Smooth muscle cell (in vitro differentiated cells): ENCODE measurements around the gene OPN1SW. TPM values are rescaled to one million over a fixed set of nuclear protein-coding genes. Genes with fewer than 3 reads are reported as not detected.

Experiments used
- DNase-seq: peaks from one replicate; lab custom pipeline; 2025; ENCODE audit not compliant: unreplicated experiment; lab: John Stamatoyannopoulos, UW
- H2AFZ ChIP-seq: fragments of 200-600 bp; sonication (generic); 2 replicates; pipeline ENCODE4 v1.6.0; 2016; ENCODE audit warnings: antibody characterized with exemption, low read depth, mild to moderate bottlenecking
- H3F3A ChIP-seq: fragments of 200-600 bp; sonication (generic); 2 replicates; pipeline ENCODE4 v1.6.0; 2017; ENCODE audit warnings: antibody characterized with exemption, low read depth
- H3K27ac ChIP-seq: fragments of 200-600 bp; sonication (generic); 2 replicates; pipeline ENCODE4 v1.5.1; 2016; ENCODE audit warnings: low read depth, mild to moderate bottlenecking
- H3K27me3 ChIP-seq: fragments of 200-600 bp; sonication (generic); 2 replicates; pipeline ENCODE4 v1.6.1; 2016; ENCODE audit warnings: low read depth, mild to moderate bottlenecking
- H3K36me3 ChIP-seq: fragments of 200-600 bp; sonication (generic); 2 replicates; pipeline ENCODE4 v1.5.1; 2016; ENCODE audit warnings: low read depth
- H3K4me1 ChIP-seq: fragments of 200-600 bp; sonication (generic); 2 replicates; pipeline ENCODE4 v1.5.1; 2016; ENCODE audit warnings: low read depth
- H3K4me2 ChIP-seq: fragments of 200-600 bp; sonication (generic); 2 replicates; pipeline ENCODE4 v1.6.0; 2016; ENCODE audit warnings: mild to moderate bottlenecking
- H3K4me3 ChIP-seq: fragments of 200-600 bp; sonication (generic); 2 replicates; pipeline ENCODE4 v1.5.1; 2016; ENCODE audit warnings: mild to moderate bottlenecking
- H3K79me2 ChIP-seq: fragments of 200-600 bp; sonication (generic); 2 replicates; pipeline ENCODE4 v1.6.0; 2016; ENCODE audit warnings: low read depth, mild to moderate bottlenecking
- H3K9ac ChIP-seq: fragments of 200-600 bp; sonication (generic); 2 replicates; pipeline ENCODE4 v1.6.0; 2016; ENCODE audit warnings: low read depth
- H3K9me3 ChIP-seq: fragments of 200-600 bp; sonication (generic); replicated peaks from 2 replicates; pipeline ENCODE4 v1.5.1; 2016; ENCODE audit warnings: low read depth
- H4K20me1 ChIP-seq: fragments of 200-600 bp; sonication (generic); 2 replicates; pipeline ENCODE4 v1.6.0; 2016; ENCODE audit warnings: low read depth
- WGBS: methylation state at CpG from one replicate; pipeline ENCODE4 v1.1.7; 2016; ENCODE audit warnings: low lambda C conversion rate; 5-methylcytosine and 5-hydroxymethylcytosine counted together
- polyA plus RNA-seq: library from polyadenylated mRNA; unstranded; fragments of >200 nt; fragmentation: Nextera tagmentation; extraction: Ambion mirVana; gene quantifications from 2 replicates; pipeline ENCODE4 v1.2.1, GENCODE V29; 2016
- small RNA-seq: library from RNA; depleted of rRNA; stranded (forward); fragments of <200 nt; gene quantifications from one replicate; pipeline ENCODE3, GENCODE V24; 2014
- total RNA-seq: library from RNA; depleted of rRNA; stranded (reverse); fragments of >200 nt; gene quantifications from 2 replicates; pipeline ENCODE4 v1.2.3, GENCODE V29; 2014
- TF ChIP-seq, protein P1 (sequence below): fragments of 200-600 bp; sonication (generic); IDR thresholded peaks from 2 replicates; pipeline ENCODE4 v1.5.1; 2017; ENCODE audit warnings: borderline replicate concordance, mild to moderate bottlenecking, antibody characterized with exemption; ENCODE audit not compliant: insufficient read depth, poor library complexity, severe bottlenecking

Gene OPN1SW
- total and polyA plus RNA-seq, 2 experiments from 2014 or later: 1.7 TPM; not detected in 1

DNA sequence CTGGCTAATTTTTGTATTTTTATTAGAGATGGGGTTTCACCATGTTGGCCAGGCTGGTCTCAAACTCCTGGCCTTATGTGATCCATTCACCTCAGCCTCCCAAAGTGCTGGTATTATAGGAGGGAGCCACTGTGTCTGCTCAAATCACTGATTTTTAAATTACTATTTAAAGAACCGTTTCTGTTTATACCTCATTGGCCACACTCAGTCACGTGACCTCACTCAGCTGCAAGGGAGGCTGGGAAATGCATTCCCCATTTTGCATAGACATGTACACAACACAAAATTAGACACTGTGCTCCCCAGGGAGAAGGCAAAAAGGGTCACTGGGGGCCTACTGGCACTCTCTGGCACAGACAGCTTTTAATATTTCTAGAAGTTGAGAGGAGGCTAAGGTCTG is 50.1 kb downstream of the OPN1SW start:
- no peak overlapping the region for H3K4me3 ChIP-seq
- no peak overlapping the region for H3K4me2 ChIP-seq
- H3K27ac ChIP-seq: no peak overlapping the region
- H4K20me1 ChIP-seq: no peaks in the 10 kb centered on the region
- WGBS: 97% methylated on average over 2 of the region's 2 CpGs
- peaks cover 6% of the 10 kb centered on the region for H3K4me1 ChIP-seq
- H3F3A ChIP-seq: no peaks in the 10 kb centered on the region
- no peaks in the 10 kb centered on the region for H3K79me2 ChIP-seq
- TF ChIP-seq, protein P1, sequence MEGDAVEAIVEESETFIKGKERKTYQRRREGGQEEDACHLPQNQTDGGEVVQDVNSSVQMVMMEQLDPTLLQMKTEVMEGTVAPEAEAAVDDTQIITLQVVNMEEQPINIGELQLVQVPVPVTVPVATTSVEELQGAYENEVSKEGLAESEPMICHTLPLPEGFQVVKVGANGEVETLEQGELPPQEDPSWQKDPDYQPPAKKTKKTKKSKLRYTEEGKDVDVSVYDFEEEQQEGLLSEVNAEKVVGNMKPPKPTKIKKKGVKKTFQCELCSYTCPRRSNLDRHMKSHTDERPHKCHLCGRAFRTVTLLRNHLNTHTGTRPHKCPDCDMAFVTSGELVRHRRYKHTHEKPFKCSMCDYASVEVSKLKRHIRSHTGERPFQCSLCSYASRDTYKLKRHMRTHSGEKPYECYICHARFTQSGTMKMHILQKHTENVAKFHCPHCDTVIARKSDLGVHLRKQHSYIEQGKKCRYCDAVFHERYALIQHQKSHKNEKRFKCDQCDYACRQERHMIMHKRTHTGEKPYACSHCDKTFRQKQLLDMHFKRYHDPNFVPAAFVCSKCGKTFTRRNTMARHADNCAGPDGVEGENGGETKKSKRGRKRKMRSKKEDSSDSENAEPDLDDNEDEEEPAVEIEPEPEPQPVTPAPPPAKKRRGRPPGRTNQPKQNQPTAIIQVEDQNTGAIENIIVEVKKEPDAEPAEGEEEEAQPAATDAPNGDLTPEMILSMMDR: no peak
- H3K9ac ChIP-seq: no peak overlapping the region
- peaks cover 6% of the 10 kb centered on the region for H3K27me3 ChIP-seq
- no peaks in the 10 kb centered on the region for H3K36me3 ChIP-seq
- no peak overlapping the region for H2AFZ ChIP-seq
- DNase-seq: no peak
- no peaks in the 10 kb centered on the region for H3K9me3 ChIP-seq

DNA sequence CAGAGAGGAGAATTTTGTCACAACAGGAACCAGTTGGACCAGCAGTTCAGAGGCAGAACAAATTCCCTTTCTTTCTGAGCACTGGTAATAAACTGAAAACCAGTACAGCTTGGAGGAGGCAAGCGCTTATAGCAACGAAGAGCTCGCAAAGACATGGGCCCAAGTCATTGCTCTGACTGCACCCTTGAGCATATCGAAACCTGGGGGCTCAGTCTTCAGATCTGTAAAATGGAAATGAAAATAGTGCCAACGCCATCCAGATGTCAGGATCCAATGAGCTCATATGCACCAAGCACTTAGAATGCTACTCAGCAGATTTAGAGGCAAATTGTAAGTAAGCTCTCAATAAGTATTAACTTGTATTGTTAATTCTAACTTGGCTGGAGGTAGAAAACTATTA is 50.9 kb downstream of the OPN1SW start:
- H3K36me3 ChIP-seq: no peaks in the 10 kb centered on the region
- no peaks in the 10 kb centered on the region for H3K79me2 ChIP-seq

More for the DNA sequence above, 50.9 kb downstream of the OPN1SW start:
- 93% methylated on average over 5 of the region's 5 CpGs for WGBS
- Histone ChIP-seq H2AFZ (no peak overlapping the region), H3K27ac (no peak overlapping the region), H3K4me1 (peaks cover 6% of the 10 kb centered on the region), H3K9ac (no peak overlapping the region), H3K27me3 (peaks cover 6% of the 10 kb centered on the region), H3K9me3 (no peaks in the 10 kb centered on the region), H3K4me3 (no peak overlapping the region), H3F3A (no peaks in the 10 kb centered on the region), H3K4me2 (no peak overlapping the region), H4K20me1 (no peaks in the 10 kb centered on the region)
- no peak for DNase-seq
- TF ChIP-seq, protein P1: no peak

Small RNA genes lying within 50 kb of the gene (small RNA-seq; reads per million reads assigned to genes)
- gene RN7SL81P: 2.0 reads per million, percentile 44 among the genes with 10 or more reads in this experiment

Other genes starting within 250 kb of the OPN1SW start
- gene GARIN1A, start 103.5 kb downstream of the OPN1SW start, total RNA-seq: 0.49 and 1.2 TPM in 2 replicates
- gene GARIN1A, start 103.5 kb downstream of the OPN1SW start, polyA plus RNA-seq: 0.46 and 0.60 TPM in 2 replicates
- gene CALU, start 36.4 kb downstream of the OPN1SW start, total RNA-seq: 679 and 873 TPM in 2 replicates
- gene CALU, start 36.4 kb downstream of the OPN1SW start, polyA plus RNA-seq: 605 and 783 TPM in 2 replicates
- gene CCDC136, start 16.2 kb upstream of the OPN1SW start, total RNA-seq: 2.7 and 3.2 TPM in 2 replicates
- 3.1 and 4.7 TPM in 2 replicates for gene CCDC136, start 16.2 kb upstream of the OPN1SW start, polyA plus RNA-seq
- gene FLNC, start 54.6 kb upstream of the OPN1SW start, total RNA-seq: 26.9 and 34.2 TPM in 2 replicates
- gene FLNC, start 54.6 kb upstream of the OPN1SW start, polyA plus RNA-seq: 31.7 and 38.6 TPM in 2 replicates
- 131 TPM in 2 replicates for gene ATP6V1F, start 87.1 kb upstream of the OPN1SW start, total RNA-seq
- gene ATP6V1F, start 87.1 kb upstream of the OPN1SW start, polyA plus RNA-seq: 317 and 325 TPM in 2 replicates
- gene KCP, start 134.9 kb upstream of the OPN1SW start, total RNA-seq: 0.99 and 3.1 TPM in 2 replicates
- 4.5 and 6.2 TPM in 2 replicates for gene KCP, start 134.9 kb upstream of the OPN1SW start, polyA plus RNA-seq
- gene IRF5, start 162.1 kb upstream of the OPN1SW start, total RNA-seq: 0.76 and 1.2 TPM in 2 replicates
- gene IRF5, start 162.1 kb upstream of the OPN1SW start, polyA plus RNA-seq: 0.35 TPM in 1 of 2 replicates, not detected in the other